Sigmoid colon (tissue), 3 donors: ENCODE data around the gene NXN.
"Not testable (repeated sequence)": the region's sequence is repeated elsewhere in the genome, so short reads cannot be mapped to it uniquely, and the experiment has no call there.

Experiments
- CTCF ChIP-seq, 4 experiments: fragments of 450-650 bp in 3 of 4; fragments of 200-600 bp in 1 of 4; IDR thresholded peaks; one replicate each; pipeline ENCODE4 v1.5.1; 2016 to 2019; ENCODE audit warnings: antibody characterized with exemption in 4 of 4, mild to moderate bottlenecking in 3 of 4, moderate library complexity in 2 of 4
- POLR2A ChIP-seq, 2 donors: fragments of 450-650 bp; IDR thresholded peaks; one replicate each; pipeline ENCODE4 v1.6.1; 2016; ENCODE audit warnings: antibody characterized with exemption in 2 of 2, mild to moderate bottlenecking in 2 of 2, moderate library complexity in 2 of 2

DNA sequence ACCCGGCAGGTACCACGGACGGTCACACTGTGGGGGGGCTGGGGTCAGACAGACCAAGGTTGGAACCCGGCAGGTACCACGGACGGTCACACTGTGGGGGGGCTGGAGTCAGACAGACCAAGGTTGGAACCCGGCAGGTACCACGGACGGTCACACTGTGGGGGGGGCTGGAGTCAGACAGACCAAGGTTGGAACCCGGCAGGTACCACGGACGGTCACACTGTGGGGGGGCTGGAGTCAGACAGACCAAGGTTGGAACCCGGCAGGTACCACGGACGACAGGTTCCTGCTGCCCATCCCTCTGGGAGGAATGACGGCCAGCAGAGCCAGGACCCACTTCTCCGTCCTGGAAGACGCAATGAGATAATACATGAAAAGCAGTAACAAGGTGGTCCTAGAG lies 27.0 kb downstream of the NXN start:
- not testable (repeated sequence) for TF ChIP-seq CTCF, POLR2A (IDR thresholded peaks at IDR 0.05)
